WTC11 (cell line): ENCODE results near the gene LGALS13. TPM values are rescaled to one million over a fixed set of nuclear protein-coding genes. Genes with fewer than 3 reads are reported as not detected.

Experiments used
- ATAC-seq: fragments of 200-7000 bp; cut with Tn5 transposase; 2 replicates; pipeline ENCODE4 v1.10.0; 2021; ENCODE audit warnings: mild to moderate bottlenecking, moderate library complexity
- Bru-seq: library from RNA; stranded (reverse); fragments of 400-500 nt; gene quantifications from one replicate; lab custom pipeline; 2021; lab: Mats Ljungman, UMichigan
- CTCF ChIA-PET: fragments of 300-600 bp; sonication (Branson Sonifier 250); formaldehyde crosslinking; loops from one replicate; lab custom pipeline; 2021; ENCODE audit warnings: antibody characterized with exemption; lab: Charles Lee
- POLR2A ChIA-PET: fragments of 350-600 bp; sonication (Branson Sonifier 250); formaldehyde crosslinking; loops from one replicate; lab custom pipeline; 2021; ENCODE audit warnings: antibody characterized with exemption; lab: Charles Lee
- DNase-seq: peaks from one replicate; pipeline ENCODE4 v3.0.0; 2021; ENCODE audit warnings: low spot score
- H3K27ac Mint-ChIP-seq: 2 replicates; pipeline ENCODE4 v1.8.0; 2021; ENCODE audit warnings: mixed read lengths
- H3K27me3 Mint-ChIP-seq: 2 replicates; pipeline ENCODE4 v1.8.0; 2021; ENCODE audit warnings: low read depth, mild to moderate bottlenecking, moderate library complexity, mixed read lengths
- H3K36me3 Mint-ChIP-seq: 2 replicates; pipeline ENCODE4 v1.8.0; 2021; ENCODE audit warnings: mixed read lengths
- H3K4me1 Mint-ChIP-seq: 2 replicates; pipeline ENCODE4 v1.8.0; 2022; ENCODE audit warnings: mixed read lengths
- H3K4me3 Mint-ChIP-seq: 2 replicates; pipeline ENCODE4 v1.8.0; 2021; ENCODE audit warnings: mild to moderate bottlenecking, moderate library complexity, mixed read lengths
- H3K9me3 Mint-ChIP-seq: 2 replicates; pipeline ENCODE4 v1.8.0; 2021; ENCODE audit warnings: mixed read lengths
- ELF4 ChIP-seq: sonication (generic); formaldehyde crosslinking; IDR thresholded peaks from 2 replicates; pipeline ENCODE4 v1.8.1; 2022; ENCODE audit warnings: low read depth, mild to moderate bottlenecking, moderate library complexity, missing genetic modification reagents
- EMX1 ChIP-seq: fragments of 250-450 bp; sonication (Bioruptor Pico); IDR thresholded peaks from 2 replicates; pipeline ENCODE4 v1.8.0; 2021; ENCODE audit warnings: mild to moderate bottlenecking
- ESRRA ChIP-seq: sonication (generic); formaldehyde crosslinking; IDR thresholded peaks from 2 replicates; pipeline ENCODE4 v1.8.1; 2022; ENCODE audit warnings: mild to moderate bottlenecking, missing genetic modification reagents, borderline replicate concordance
- FOXK1 ChIP-seq: sonication (generic); formaldehyde crosslinking; IDR thresholded peaks from 2 replicates; pipeline ENCODE4 v1.8.0; 2022; ENCODE audit warnings: mild to moderate bottlenecking, moderate library complexity, missing genetic modification reagents
- FOXP1 ChIP-seq: sonication (generic); formaldehyde crosslinking; IDR thresholded peaks from 2 replicates; pipeline ENCODE4 v1.8.0; 2022; ENCODE audit warnings: missing genetic modification reagents, mild to moderate bottlenecking, moderate library complexity, borderline replicate concordance
- GABPB1 ChIP-seq: sonication (generic); formaldehyde crosslinking; IDR thresholded peaks from 2 replicates; pipeline ENCODE4 v1.8.1; 2023; ENCODE audit warnings: mild to moderate bottlenecking, missing genetic modification reagents
- JUN ChIP-seq: sonication (generic); formaldehyde crosslinking; IDR thresholded peaks from 2 replicates; pipeline ENCODE4 v1.8.0; 2023; ENCODE audit warnings: mild to moderate bottlenecking, missing genetic modification reagents
- KAT7 ChIP-seq: sonication (generic); formaldehyde crosslinking; IDR thresholded peaks from 2 replicates; pipeline ENCODE4 v1.8.1; 2023; ENCODE audit warnings: missing genetic modification reagents, mild to moderate bottlenecking, borderline replicate concordance
- NFE2L1 ChIP-seq: sonication (generic); formaldehyde crosslinking; IDR thresholded peaks from 2 replicates; pipeline ENCODE4 v1.8.1; 2023; ENCODE audit warnings: missing genetic modification reagents
- NR1H2 ChIP-seq: sonication (generic); formaldehyde crosslinking; IDR thresholded peaks from 2 replicates; pipeline ENCODE4 v1.9.0; 2021; ENCODE audit warnings: mild to moderate bottlenecking, moderate library complexity, missing genetic modification reagents
- NR3C1 ChIP-seq: sonication (generic); formaldehyde crosslinking; conservative IDR thresholded peaks from 2 replicates; pipeline ENCODE4 v1.8.1; 2023; ENCODE audit warnings: low read depth, mild to moderate bottlenecking, missing genetic modification reagents
- SP1 ChIP-seq: sonication (generic); formaldehyde crosslinking; conservative IDR thresholded peaks from 2 replicates; pipeline ENCODE4 v1.8.1; 2022; ENCODE audit warnings: missing genetic modification reagents
- TCF7 ChIP-seq: sonication (generic); formaldehyde crosslinking; IDR thresholded peaks from 2 replicates; pipeline ENCODE4 v1.8.0; 2022; ENCODE audit warnings: mild to moderate bottlenecking, low read depth, missing genetic modification reagents, moderate library complexity
- ZBTB21 ChIP-seq: sonication (generic); formaldehyde crosslinking; IDR thresholded peaks from 2 replicates; pipeline ENCODE4 v1.8.1; 2023; ENCODE audit warnings: mild to moderate bottlenecking, missing genetic modification reagents, borderline replicate concordance
- ZNF138 ChIP-seq: sonication (generic); formaldehyde crosslinking; conservative IDR thresholded peaks from 2 replicates; pipeline ENCODE4 v1.8.1; 2022; ENCODE audit warnings: mild to moderate bottlenecking, moderate library complexity, missing genetic modification reagents
- ZNF396 ChIP-seq: fragments of 250-450 bp; sonication (Bioruptor Pico); IDR thresholded peaks from 2 replicates; pipeline ENCODE4 v1.8.0; 2021; ENCODE audit warnings: mild to moderate bottlenecking, moderate library complexity, borderline replicate concordance
- long read RNA-seq, 3 experiments: library from RNA in 1 of 3; library from capped mRNA in 1 of 3; library from polyadenylated mRNA in 1 of 3; unstranded in 2 of 3; stranded (forward) in 1 of 3; transcript quantifications; one replicate each; pipeline ENCODE4 v2.0.0, GENCODE V29; 2021
- total RNA-seq: library from RNA; stranded (reverse); gene quantifications from 3 replicates; pipeline ENCODE4 v1.2.3, GENCODE V29; 2021
- TF ChIP-seq, protein P1 (sequence below): fragments of 250-450 bp; sonication (Bioruptor Pico); IDR thresholded peaks from 2 replicates; pipeline ENCODE4 v1.9.0; 2021; ENCODE audit warnings: mild to moderate bottlenecking
- TF ChIP-seq, protein P2 (sequence below): sonication (generic); formaldehyde crosslinking; IDR thresholded peaks from 2 replicates; pipeline ENCODE4 v1.8.0; 2023; ENCODE audit warnings: missing genetic modification reagents
- TF ChIP-seq, protein P3 (sequence below): sonication (generic); formaldehyde crosslinking; IDR thresholded peaks from 2 replicates; pipeline ENCODE4 v1.8.1; 2023; ENCODE audit warnings: mild to moderate bottlenecking, missing genetic modification reagents, moderate library complexity
- TF ChIP-seq, protein P4 (sequence below): sonication (generic); formaldehyde crosslinking; IDR thresholded peaks from 2 replicates; pipeline ENCODE4 v1.8.1; 2022; ENCODE audit warnings: low read depth, mild to moderate bottlenecking, moderate library complexity, missing genetic modification reagents, borderline replicate concordance
- TF ChIP-seq, protein P5 (sequence below): sonication (generic); formaldehyde crosslinking; IDR thresholded peaks from 2 replicates; pipeline ENCODE4 v1.8.1; 2023; ENCODE audit warnings: mild to moderate bottlenecking, missing genetic modification reagents
- TF ChIP-seq, protein P6 (sequence below): sonication (generic); formaldehyde crosslinking; IDR thresholded peaks from 2 replicates; pipeline ENCODE4 v1.8.1; 2022; ENCODE audit warnings: low read depth, missing genetic modification reagents, borderline replicate concordance

Gene LGALS13, protein sequence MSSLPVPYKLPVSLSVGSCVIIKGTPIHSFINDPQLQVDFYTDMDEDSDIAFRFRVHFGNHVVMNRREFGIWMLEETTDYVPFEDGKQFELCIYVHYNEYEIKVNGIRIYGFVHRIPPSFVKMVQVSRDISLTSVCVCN
- not detected in 3 replicates for total RNA-seq
- Bru-seq, nascent RNA: not detected
- long read RNA-seq, experiment 1: 0 reads
- long read RNA-seq, experiment 2: 0 reads
- long read RNA-seq, experiment 3: 0 reads

DNA sequence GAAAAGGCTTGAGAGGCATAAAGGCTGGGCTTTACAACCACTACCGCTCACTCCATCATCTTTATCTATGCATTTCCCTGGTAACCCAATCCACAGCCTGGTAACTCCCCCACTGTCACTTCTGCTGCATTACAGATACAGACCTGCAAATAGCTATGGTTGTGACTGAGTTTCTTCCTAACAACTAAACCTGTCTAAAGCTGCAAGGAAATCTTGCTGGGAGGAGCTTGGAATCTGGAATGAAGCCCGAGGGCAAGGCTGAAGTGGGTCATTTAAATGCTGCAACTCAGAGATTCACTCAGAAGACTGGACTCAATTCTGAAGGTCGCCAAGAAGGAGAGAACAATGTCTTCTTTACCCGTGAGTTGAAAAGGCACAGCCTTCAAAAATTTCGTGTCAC, at the start of gene LGALS13:
LGALS13 (plus strand) TSS at position 301 of the 400 bp plus-strand sequence; CDS start at position 346, 45 bp downstream.
- peaks cover 20% of the 10 kb centered on the region for H3K27me3 Mint-ChIP-seq
- ChIA-PET POLR2A (no interaction called here), CTCF (no interaction called here)
- ATAC-seq (no peak), DNase-seq (no peak)
- H3K9me3 Mint-ChIP-seq: peaks cover 17% of the 10 kb centered on the region
- H3K4me1 Mint-ChIP-seq: peaks cover 10% of the 10 kb centered on the region
- TF ChIP-seq, protein P1, sequence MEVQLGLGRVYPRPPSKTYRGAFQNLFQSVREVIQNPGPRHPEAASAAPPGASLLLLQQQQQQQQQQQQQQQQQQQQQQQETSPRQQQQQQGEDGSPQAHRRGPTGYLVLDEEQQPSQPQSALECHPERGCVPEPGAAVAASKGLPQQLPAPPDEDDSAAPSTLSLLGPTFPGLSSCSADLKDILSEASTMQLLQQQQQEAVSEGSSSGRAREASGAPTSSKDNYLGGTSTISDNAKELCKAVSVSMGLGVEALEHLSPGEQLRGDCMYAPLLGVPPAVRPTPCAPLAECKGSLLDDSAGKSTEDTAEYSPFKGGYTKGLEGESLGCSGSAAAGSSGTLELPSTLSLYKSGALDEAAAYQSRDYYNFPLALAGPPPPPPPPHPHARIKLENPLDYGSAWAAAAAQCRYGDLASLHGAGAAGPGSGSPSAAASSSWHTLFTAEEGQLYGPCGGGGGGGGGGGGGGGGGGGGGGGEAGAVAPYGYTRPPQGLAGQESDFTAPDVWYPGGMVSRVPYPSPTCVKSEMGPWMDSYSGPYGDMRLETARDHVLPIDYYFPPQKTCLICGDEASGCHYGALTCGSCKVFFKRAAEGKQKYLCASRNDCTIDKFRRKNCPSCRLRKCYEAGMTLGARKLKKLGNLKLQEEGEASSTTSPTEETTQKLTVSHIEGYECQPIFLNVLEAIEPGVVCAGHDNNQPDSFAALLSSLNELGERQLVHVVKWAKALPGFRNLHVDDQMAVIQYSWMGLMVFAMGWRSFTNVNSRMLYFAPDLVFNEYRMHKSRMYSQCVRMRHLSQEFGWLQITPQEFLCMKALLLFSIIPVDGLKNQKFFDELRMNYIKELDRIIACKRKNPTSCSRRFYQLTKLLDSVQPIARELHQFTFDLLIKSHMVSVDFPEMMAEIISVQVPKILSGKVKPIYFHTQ (CRISPR knock-in tag): no peak
- TF ChIP-seq NR3C1 (CRISPR knock-in tag) (no peak), EMX1 (CRISPR knock-in tag) (no peak), KAT7 (no peak), FOXP1 (no peak), ZNF396 (no peak), TCF7 (CRISPR knock-in tag) (no peak), ESRRA (CRISPR knock-in tag) (no peak)
- TF ChIP-seq, protein P2, sequence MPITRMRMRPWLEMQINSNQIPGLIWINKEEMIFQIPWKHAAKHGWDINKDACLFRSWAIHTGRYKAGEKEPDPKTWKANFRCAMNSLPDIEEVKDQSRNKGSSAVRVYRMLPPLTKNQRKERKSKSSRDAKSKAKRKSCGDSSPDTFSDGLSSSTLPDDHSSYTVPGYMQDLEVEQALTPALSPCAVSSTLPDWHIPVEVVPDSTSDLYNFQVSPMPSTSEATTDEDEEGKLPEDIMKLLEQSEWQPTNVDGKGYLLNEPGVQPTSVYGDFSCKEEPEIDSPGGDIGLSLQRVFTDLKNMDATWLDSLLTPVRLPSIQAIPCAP (CRISPR knock-in tag): no peak
- TF ChIP-seq, protein P3, sequence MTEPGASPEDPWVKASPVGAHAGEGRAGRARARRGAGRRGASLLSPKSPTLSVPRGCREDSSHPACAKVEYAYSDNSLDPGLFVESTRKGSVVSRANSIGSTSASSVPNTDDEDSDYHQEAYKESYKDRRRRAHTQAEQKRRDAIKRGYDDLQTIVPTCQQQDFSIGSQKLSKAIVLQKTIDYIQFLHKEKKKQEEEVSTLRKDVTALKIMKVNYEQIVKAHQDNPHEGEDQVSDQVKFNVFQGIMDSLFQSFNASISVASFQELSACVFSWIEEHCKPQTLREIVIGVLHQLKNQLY: no peak
- H3K27ac Mint-ChIP-seq: no peak within 1 kb of the TSS
- no peak within 1 kb of the TSS for H3K4me3 Mint-ChIP-seq
- H3K36me3 Mint-ChIP-seq: no peaks in the 10 kb centered on the region

DNA sequence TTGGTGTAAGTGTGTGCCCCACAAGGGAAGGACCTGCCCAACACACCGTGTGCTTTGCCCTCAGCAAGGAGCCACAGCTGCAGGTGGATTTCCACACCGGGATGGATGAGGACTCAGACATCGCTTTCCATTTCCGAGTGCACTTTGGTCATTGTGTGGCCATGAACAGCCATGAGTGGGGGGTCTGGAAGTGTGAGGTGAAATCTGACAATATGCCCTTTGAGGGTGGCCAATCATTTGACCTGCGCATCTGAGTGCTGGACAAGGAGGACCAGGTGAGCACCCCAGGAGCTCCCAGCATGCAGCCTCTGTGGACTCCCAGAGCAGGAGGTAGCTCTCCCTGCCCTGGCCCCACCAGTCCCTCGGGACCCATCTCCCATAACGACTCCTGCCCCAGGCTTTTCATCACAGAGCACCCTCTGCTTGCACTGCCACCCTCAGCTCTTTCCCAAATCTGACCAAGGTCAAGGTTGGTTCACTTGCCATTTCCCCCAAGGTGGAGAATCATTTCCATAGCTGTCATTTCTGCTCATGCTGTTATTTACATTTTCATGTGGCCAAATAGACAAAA, 49.2 kb upstream of the LGALS13 start:
- CTCF ChIA-PET: interaction anchor here (0.6 to 3.5 kb wide), 3 partner anchors 11 to 120 kb away, joined by 3 to 52 read pairs (median 3); no protein-coding TSS in a partner anchor
- TF ChIP-seq, protein P3: no peak
- no peak for TF ChIP-seq ZNF138 (CRISPR knock-in tag)
- TF ChIP-seq, protein P4, sequence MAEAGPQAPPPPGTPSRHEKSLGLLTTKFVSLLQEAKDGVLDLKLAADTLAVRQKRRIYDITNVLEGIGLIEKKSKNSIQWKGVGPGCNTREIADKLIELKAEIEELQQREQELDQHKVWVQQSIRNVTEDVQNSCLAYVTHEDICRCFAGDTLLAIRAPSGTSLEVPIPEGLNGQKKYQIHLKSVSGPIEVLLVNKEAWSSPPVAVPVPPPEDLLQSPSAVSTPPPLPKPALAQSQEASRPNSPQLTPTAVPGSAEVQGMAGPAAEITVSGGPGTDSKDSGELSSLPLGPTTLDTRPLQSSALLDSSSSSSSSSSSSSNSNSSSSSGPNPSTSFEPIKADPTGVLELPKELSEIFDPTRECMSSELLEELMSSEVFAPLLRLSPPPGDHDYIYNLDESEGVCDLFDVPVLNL (CRISPR knock-in tag): no peak
- TF ChIP-seq SP1 (CRISPR knock-in tag): no peak
- TF ChIP-seq, protein P5, sequence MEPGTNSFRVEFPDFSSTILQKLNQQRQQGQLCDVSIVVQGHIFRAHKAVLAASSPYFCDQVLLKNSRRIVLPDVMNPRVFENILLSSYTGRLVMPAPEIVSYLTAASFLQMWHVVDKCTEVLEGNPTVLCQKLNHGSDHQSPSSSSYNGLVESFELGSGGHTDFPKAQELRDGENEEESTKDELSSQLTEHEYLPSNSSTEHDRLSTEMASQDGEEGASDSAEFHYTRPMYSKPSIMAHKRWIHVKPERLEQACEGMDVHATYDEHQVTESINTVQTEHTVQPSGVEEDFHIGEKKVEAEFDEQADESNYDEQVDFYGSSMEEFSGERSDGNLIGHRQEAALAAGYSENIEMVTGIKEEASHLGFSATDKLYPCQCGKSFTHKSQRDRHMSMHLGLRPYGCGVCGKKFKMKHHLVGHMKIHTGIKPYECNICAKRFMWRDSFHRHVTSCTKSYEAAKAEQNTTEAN: no peak
- TF ChIP-seq FOXP1: no peak
- no peak for TF ChIP-seq FOXK1 (CRISPR knock-in tag)
- no peak for TF ChIP-seq ZBTB21
- no peak for TF ChIP-seq JUN (CRISPR knock-in tag)
- TF ChIP-seq, protein P6, sequence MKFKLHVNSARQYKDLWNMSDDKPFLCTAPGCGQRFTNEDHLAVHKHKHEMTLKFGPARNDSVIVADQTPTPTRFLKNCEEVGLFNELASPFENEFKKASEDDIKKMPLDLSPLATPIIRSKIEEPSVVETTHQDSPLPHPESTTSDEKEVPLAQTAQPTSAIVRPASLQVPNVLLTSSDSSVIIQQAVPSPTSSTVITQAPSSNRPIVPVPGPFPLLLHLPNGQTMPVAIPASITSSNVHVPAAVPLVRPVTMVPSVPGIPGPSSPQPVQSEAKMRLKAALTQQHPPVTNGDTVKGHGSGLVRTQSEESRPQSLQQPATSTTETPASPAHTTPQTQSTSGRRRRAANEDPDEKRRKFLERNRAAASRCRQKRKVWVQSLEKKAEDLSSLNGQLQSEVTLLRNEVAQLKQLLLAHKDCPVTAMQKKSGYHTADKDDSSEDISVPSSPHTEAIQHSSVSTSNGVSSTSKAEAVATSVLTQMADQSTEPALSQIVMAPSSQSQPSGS (CRISPR knock-in tag): no peak
- no peak for TF ChIP-seq NR1H2 (CRISPR knock-in tag)
- TF ChIP-seq ELF4: no peak
- TF ChIP-seq GABPB1: no peak
- TF ChIP-seq, protein P1 (CRISPR knock-in tag): no peak
- TF ChIP-seq NFE2L1 (CRISPR knock-in tag): no peak
- Mint-ChIP-seq H3K4me3 (no peak overlapping the region), H3K27me3 (no peaks in the 10 kb centered on the region), H3K27ac (no peak overlapping the region), H3K36me3 (no peaks in the 10 kb centered on the region), H3K9me3 (no peaks in the 10 kb centered on the region), H3K4me1 (0 out of 2 replicates have a peak, but pooled peaks cover 3% of the 10 kb centered on the region)
- DNase-seq (no peak), ATAC-seq (no peak)
- POLR2A ChIA-PET: interaction anchor here (0.5 kb wide), 1 partner anchor 33 kb away, joined by 4 read pairs; no protein-coding TSS in a partner anchor
